SK-N-SH treated with all-trans-retinoic acid at 6 μM for 48 hours (cell line): ENCODE measurements around the gene SHC3.

Experiments used
- ATAC-seq: fragments of 200-7000 bp; cut with Tn5 transposase; 3 replicates; pipeline ENCODE4 v1.9.1; 2020; ENCODE audit warnings: mild to moderate bottlenecking, moderate library complexity
- ARNTL ChIP-seq: fragments of 450-650 bp; formaldehyde crosslinking; IDR thresholded peaks from 2 replicates; pipeline ENCODE4 v1.5.0; 2020; ENCODE audit warnings: low read depth, mild to moderate bottlenecking, moderate library complexity, borderline replicate concordance
- BACH2 ChIP-seq: fragments of 250-450 bp; sonication (Bioruptor Pico); IDR thresholded peaks from 2 replicates; pipeline ENCODE4 v1.9.0; 2021; ENCODE audit warnings: mild to moderate bottlenecking, borderline replicate concordance
- CSDC2 ChIP-seq: fragments of 250-450 bp; sonication (Bioruptor Pico); IDR thresholded peaks from 2 replicates; pipeline ENCODE4 v1.5.0; 2020; ENCODE audit warnings: mild to moderate bottlenecking, moderate library complexity
- CSRNP3 ChIP-seq: fragments of 250-450 bp; sonication (Bioruptor Pico); IDR thresholded peaks from 2 replicates; pipeline ENCODE4 v1.5.1; 2021; ENCODE audit warnings: mild to moderate bottlenecking, moderate library complexity
- ESRRG ChIP-seq: fragments of 250-450 bp; sonication (Bioruptor Pico); IDR thresholded peaks from 2 replicates; pipeline ENCODE4 v1.6.1; 2021; ENCODE audit warnings: mild to moderate bottlenecking
- GLIS3 ChIP-seq: fragments of 250-450 bp; sonication (Bioruptor Pico); IDR thresholded peaks from 2 replicates; pipeline ENCODE4 v1.5.0; 2020; ENCODE audit warnings: mild to moderate bottlenecking, moderate library complexity
- ISL1 ChIP-seq: fragments of 250-450 bp; sonication (Bioruptor Pico); IDR thresholded peaks from 2 replicates; pipeline ENCODE4 v2.1.2; 2022; ENCODE audit warnings: mild to moderate bottlenecking, moderate library complexity
- OSR1 ChIP-seq: fragments of 250-450 bp; sonication (Bioruptor Pico); IDR thresholded peaks from 2 replicates; pipeline ENCODE4 v1.8.0; 2022; ENCODE audit warnings: moderate library complexity, mild to moderate bottlenecking, inconsistent platforms
- PATZ1 ChIP-seq: fragments of 250-450 bp; sonication (Bioruptor Pico); IDR thresholded peaks from 2 replicates; pipeline ENCODE4 v1.8.0; 2020; ENCODE audit warnings: mild to moderate bottlenecking, moderate library complexity, borderline replicate concordance
- PPARA ChIP-seq: fragments of 250-450 bp; sonication (Bioruptor Pico); IDR thresholded peaks from 2 replicates; pipeline ENCODE4 v1.5.0; 2020; ENCODE audit warnings: mild to moderate bottlenecking, borderline replicate concordance
- RARB ChIP-seq: fragments of 250-450 bp; sonication (Bioruptor Pico); IDR thresholded peaks from 2 replicates; pipeline ENCODE4 v1.8.0; 2021; ENCODE audit warnings: mild to moderate bottlenecking, moderate library complexity
- SNAI2 ChIP-seq: fragments of 250-450 bp; sonication (Bioruptor Pico); IDR thresholded peaks from 2 replicates; pipeline ENCODE4 v1.5.0; 2020; ENCODE audit warnings: mild to moderate bottlenecking, moderate library complexity
- TCF4 ChIP-seq: fragments of 250-450 bp; sonication (Bioruptor Pico); IDR thresholded peaks from 2 replicates; pipeline ENCODE4 v1.8.0; 2021; ENCODE audit warnings: mild to moderate bottlenecking, moderate library complexity, borderline replicate concordance
- TOX ChIP-seq: fragments of 250-450 bp; sonication (Bioruptor Pico); IDR thresholded peaks from 2 replicates; pipeline ENCODE4 v1.8.0; 2021; ENCODE audit warnings: mild to moderate bottlenecking, moderate library complexity, borderline replicate concordance
- TSHZ2 ChIP-seq: fragments of 250-450 bp; sonication (Bioruptor Pico); IDR thresholded peaks from 2 replicates; pipeline ENCODE4 v1.5.0; 2020; ENCODE audit warnings: mild to moderate bottlenecking, moderate library complexity
- ZC3H10 ChIP-seq: fragments of 250-450 bp; sonication (Bioruptor Pico); IDR thresholded peaks from 2 replicates; pipeline ENCODE4 v1.5.1; 2021; ENCODE audit warnings: mild to moderate bottlenecking, moderate library complexity
- ZFP3 ChIP-seq: fragments of 250-450 bp; sonication (Bioruptor Pico); IDR thresholded peaks from 2 replicates; pipeline ENCODE4 v1.5.0; 2020; ENCODE audit warnings: mild to moderate bottlenecking, moderate library complexity
- ZFP30 ChIP-seq: fragments of 450-650 bp; formaldehyde crosslinking; IDR thresholded peaks from 2 replicates; pipeline ENCODE4 v1.5.0; 2022; ENCODE audit warnings: mild to moderate bottlenecking, moderate library complexity
- ZNF565 ChIP-seq: fragments of 450-650 bp; formaldehyde crosslinking; conservative IDR thresholded peaks from 2 replicates; pipeline ENCODE4 v1.5.0; 2020; ENCODE audit warnings: low read depth, mild to moderate bottlenecking, moderate library complexity
- ZNF70 ChIP-seq: fragments of 450-650 bp; formaldehyde crosslinking; IDR thresholded peaks from 2 replicates; pipeline ENCODE4 v1.5.0; 2020; ENCODE audit warnings: mild to moderate bottlenecking, moderate library complexity
- TF ChIP-seq, protein P1 (sequence below): fragments of 250-450 bp; sonication (Bioruptor Pico); IDR thresholded peaks from 2 replicates; pipeline ENCODE4 v1.5.1; 2020; ENCODE audit warnings: low read depth, mild to moderate bottlenecking, moderate library complexity
- TF ChIP-seq, protein P2 (sequence below): fragments of 250-450 bp; sonication (Bioruptor Pico); IDR thresholded peaks from 2 replicates; pipeline ENCODE4 v1.8.0; 2021; ENCODE audit warnings: low read depth, mild to moderate bottlenecking, moderate library complexity, borderline replicate concordance

Gene SHC3

GRCh38 chr9:89010526-89011111, 168.0 kb downstream of the SHC3 start:
- TF ChIP-seq TCF4 (no peak), PATZ1 (no peak), OSR1 (CRISPR knock-in tag) (no peak), TOX (CRISPR knock-in tag) (no peak), BACH2 (no peak), PPARA (CRISPR knock-in tag) (no peak), ARNTL (no peak), ZNF565 (CRISPR knock-in tag) (no peak), ISL1 (CRISPR knock-in tag) (no peak), GLIS3 (CRISPR knock-in tag) (no peak), CSDC2 (CRISPR knock-in tag) (no peak), ZC3H10 (CRISPR knock-in tag) (no peak), ESRRG (CRISPR knock-in tag) (no peak), ZNF70 (CRISPR knock-in tag) (no peak), ZFP3 (no peak), SNAI2 (CRISPR knock-in tag) (no peak)
- TF ChIP-seq, protein P1, sequence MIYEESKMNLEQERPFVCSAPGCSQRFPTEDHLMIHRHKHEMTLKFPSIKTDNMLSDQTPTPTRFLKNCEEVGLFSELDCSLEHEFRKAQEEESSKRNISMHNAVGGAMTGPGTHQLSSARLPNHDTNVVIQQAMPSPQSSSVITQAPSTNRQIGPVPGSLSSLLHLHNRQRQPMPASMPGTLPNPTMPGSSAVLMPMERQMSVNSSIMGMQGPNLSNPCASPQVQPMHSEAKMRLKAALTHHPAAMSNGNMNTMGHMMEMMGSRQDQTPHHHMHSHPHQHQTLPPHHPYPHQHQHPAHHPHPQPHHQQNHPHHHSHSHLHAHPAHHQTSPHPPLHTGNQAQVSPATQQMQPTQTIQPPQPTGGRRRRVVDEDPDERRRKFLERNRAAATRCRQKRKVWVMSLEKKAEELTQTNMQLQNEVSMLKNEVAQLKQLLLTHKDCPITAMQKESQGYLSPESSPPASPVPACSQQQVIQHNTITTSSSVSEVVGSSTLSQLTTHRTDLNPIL (CRISPR knock-in tag): no peak
- no peak for ATAC-seq

DNA sequence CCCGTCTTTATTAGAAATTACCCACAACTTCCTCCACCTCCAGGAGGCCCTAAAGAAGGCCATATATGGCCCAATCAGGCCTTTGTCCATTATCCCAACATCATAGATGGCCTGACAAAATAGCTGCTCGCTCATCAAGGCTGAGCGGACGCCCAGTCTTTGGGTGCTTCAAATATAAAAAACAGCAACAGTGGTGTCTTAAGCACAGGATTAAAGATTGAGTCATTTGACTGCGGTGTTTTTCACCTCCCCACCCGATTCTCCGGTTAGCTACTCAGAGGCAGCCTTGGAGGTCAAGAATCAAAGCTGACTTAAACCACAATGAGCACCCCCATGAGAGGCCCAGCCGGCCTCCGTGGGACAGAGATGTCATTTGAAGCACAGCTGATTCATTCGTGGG, 168.6 kb downstream of the SHC3 start:
- no peak for ATAC-seq
- no peak for TF ChIP-seq ZNF565 (CRISPR knock-in tag)
- TF ChIP-seq ZFP30 (CRISPR knock-in tag): no peak
- no peak for TF ChIP-seq CSDC2 (CRISPR knock-in tag)
- TF ChIP-seq RARB (CRISPR knock-in tag): no peak
- no peak for TF ChIP-seq ARNTL
- no peak for TF ChIP-seq OSR1 (CRISPR knock-in tag)
- no peak for TF ChIP-seq ISL1 (CRISPR knock-in tag)
- TF ChIP-seq, protein P2, sequence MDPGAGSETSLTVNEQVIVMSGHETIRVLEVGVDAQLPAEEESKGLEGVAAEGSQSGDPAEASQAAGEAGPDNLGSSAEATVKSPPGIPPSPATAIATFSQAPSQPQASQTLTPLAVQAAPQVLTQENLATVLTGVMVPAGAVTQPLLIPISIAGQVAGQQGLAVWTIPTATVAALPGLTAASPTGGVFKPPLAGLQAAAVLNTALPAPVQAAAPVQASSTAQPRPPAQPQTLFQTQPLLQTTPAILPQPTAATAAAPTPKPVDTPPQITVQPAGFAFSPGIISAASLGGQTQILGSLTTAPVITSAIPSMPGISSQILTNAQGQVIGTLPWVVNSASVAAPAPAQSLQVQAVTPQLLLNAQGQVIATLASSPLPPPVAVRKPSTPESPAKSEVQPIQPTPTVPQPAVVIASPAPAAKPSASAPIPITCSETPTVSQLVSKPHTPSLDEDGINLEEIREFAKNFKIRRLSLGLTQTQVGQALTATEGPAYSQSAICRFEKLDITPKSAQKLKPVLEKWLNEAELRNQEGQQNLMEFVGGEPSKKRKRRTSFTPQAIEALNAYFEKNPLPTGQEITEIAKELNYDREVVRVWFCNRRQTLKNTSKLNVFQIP (CRISPR knock-in tag): no peak
- no peak for TF ChIP-seq PATZ1
- TF ChIP-seq ESRRG (CRISPR knock-in tag): no peak
- no peak for TF ChIP-seq PPARA (CRISPR knock-in tag)
- TF ChIP-seq GLIS3 (CRISPR knock-in tag): no peak
- TF ChIP-seq ZNF70 (CRISPR knock-in tag): no peak
- no peak for TF ChIP-seq SNAI2 (CRISPR knock-in tag)
- TF ChIP-seq TCF4: no peak
- TF ChIP-seq BACH2: no peak
- no peak for TF ChIP-seq CSRNP3
- no peak for TF ChIP-seq ZC3H10 (CRISPR knock-in tag)
- no peak for TF ChIP-seq TOX (CRISPR knock-in tag)
- TF ChIP-seq, all 23 proteins: peak for 0

GRCh38 chr9:89009546-89009840, 169.1 kb downstream of the SHC3 start:
- no peak for TF ChIP-seq TOX (CRISPR knock-in tag)
- TF ChIP-seq ESRRG (CRISPR knock-in tag): no peak
- TF ChIP-seq BACH2: no peak
- TF ChIP-seq ZFP30 (CRISPR knock-in tag): no peak
- TF ChIP-seq ZFP3: no peak
- TF ChIP-seq PPARA (CRISPR knock-in tag): no peak
- no peak for TF ChIP-seq OSR1 (CRISPR knock-in tag)
- no peak for TF ChIP-seq TSHZ2 (CRISPR knock-in tag)
- TF ChIP-seq, protein P2 (CRISPR knock-in tag): no peak
- no peak for TF ChIP-seq ZNF565 (CRISPR knock-in tag)
- no peak for TF ChIP-seq ZNF70 (CRISPR knock-in tag)
- no peak for ATAC-seq
